HG03066 (cell line): Measurements from ENCODE around the gene ZFR2.
"Not testable (repeated sequence)": the region's sequence is repeated elsewhere in the genome, so short reads cannot be mapped to it uniquely, and the experiment has no call there.

Source experiments
- ATAC-seq: cut with Tn5 transposase; IDR thresholded peaks from one replicate; pipeline ENCODE4 v1.9.1; 2021; ENCODE audit warnings: low read depth; ENCODE audit not compliant: unreplicated experiment

Gene ZFR2

DNA sequence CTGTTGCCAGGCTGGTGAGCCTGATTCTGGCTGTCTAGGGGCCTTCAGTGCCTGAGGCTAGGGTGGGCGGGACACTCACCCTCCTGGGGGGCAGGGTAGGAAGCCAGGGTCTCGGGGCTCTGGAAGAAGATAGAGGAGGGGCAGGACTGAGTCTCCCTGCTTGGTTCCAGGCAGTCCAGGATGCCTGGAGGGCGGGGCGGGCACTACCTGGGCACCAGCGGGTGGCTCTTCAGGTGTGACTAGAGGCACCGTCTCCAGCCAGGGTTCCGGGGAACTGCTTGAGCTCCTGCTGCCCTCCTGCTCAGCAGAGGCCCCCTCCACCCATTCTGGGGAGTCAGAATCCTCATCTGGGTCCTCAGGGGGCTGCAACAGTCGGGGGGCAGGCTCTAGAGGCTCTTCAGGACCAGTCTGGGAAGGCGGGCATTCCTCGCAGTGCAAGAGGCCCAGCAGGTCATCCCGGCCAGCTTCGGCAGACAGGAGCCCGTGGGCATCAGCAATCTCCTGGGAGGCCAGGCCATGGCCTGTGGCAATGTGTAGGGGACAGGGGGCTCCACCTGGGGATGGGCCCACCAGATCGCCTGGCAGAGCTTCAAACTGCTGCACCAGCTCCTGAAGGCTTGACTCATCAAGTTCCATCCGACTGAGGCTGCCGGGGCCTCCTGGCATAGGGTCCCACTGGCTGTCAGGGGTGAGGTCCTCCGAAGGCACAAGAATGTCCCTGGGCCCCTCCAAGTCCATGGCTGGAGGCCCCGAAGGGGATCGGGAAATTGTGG is 109.2 kb downstream of the ZFR2 start:
- ATAC-seq: no peak

DNA sequence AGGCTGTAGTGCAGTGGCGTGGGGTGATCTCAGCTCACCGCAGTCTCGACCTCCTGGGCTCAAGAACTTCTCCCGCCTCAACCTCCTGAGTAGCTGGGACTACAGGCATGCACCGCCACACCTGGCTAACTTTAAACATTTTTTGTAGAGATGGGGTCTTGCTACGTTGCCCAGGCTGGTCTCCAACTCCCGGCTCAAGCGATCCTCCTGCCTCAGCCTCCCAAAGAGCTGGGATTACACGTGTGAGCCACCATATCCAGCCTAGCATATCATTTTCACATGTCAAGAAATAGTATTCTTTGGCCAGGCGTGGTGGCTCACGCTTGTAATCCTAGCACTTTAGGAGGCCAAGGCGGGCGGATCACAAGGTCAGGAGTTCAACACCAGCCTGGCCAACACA is 110.5 kb downstream of the ZFR2 start:
- ATAC-seq: not testable (repeated sequence)

DNA sequence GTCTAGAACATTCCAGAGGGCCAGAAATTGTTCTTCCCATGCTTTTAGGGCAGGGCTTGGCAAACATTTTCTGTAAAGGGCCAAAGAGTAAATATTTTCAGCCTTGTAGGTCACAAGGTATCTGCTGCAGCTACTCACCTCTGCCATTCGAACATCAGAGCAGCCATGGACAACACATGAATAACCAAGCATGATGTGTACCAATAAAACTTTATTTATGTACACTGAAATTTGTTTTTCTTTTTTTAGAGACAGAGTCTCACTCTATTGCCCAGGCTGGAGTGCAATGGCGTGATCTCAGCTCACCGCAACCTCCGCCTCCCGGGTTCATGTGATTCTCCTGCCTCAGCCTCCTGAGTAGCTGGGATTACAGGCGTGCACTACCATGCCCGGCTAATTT is 111.1 kb downstream of the ZFR2 start:
- ATAC-seq: not testable (repeated sequence)
